Upper lobe of right lung (tissue), 1 donor: ENCODE results near the gene GLP1R. TPM values are rescaled to one million over a fixed set of nuclear protein-coding genes. Genes with fewer than 3 reads are reported as not detected.

ENCODE experiments used
- ATAC-seq: fragments of 200-7000 bp; cut with Tn5 transposase; one replicate; pipeline ENCODE4 v1.9.1; 2020; ENCODE audit warnings: mild to moderate bottlenecking, moderate library complexity
- DNase-seq: peaks from one replicate; pipeline ENCODE4 v3.0.0-alpha.2; 2020
- H3K27ac ChIP-seq: fragments of 200-600 bp; one replicate; pipeline ENCODE4 v1.8.0; 2022
- H3K27me3 ChIP-seq: fragments of 200-600 bp; one replicate; pipeline ENCODE4 v1.8.0; 2022; ENCODE audit warnings: mild to moderate bottlenecking
- H3K36me3 ChIP-seq: fragments of 200-600 bp; one replicate; pipeline ENCODE4 v1.8.0; 2022
- H3K4me1 ChIP-seq: fragments of 200-600 bp; one replicate; pipeline ENCODE4 v1.8.0; 2022
- H3K4me3 ChIP-seq: fragments of 200-600 bp; one replicate; pipeline ENCODE4 v1.8.0; 2022; ENCODE audit warnings: mild to moderate bottlenecking
- H3K9me3 ChIP-seq: fragments of 200-600 bp; one replicate; pipeline ENCODE4 v1.8.0; 2022
- CTCF ChIP-seq: fragments of 200-600 bp; IDR thresholded peaks from one replicate; pipeline ENCODE4 v1.8.0; 2022; ENCODE audit warnings: antibody characterized with exemption
- intact Hi-C: fragments of 100-400 bp; cut with DNase I; formaldehyde crosslinking; loops from one replicate; pipeline ENCODE4 v1.11.0; 2022
- total RNA-seq: library from RNA; stranded (reverse); fragmentation: NEBNext Ultra II Directional; extraction: Animal tissue kit (Norgen Biotek cat#: 25700); gene quantifications from one replicate; pipeline ENCODE4 v1.2.1, GENCODE V29; 2021
- donor health status: DM: no; HTN: yes; CAD: no; lungs with severe emphysema.

Gene GLP1R
- total RNA-seq, 1 donor from 2014 or later, result not detected

- DNase-seq, result no peak
- H3K9me3 ChIP-seq, result no peaks in the 10 kb centered on the region
- H3K27ac ChIP-seq, result no peak overlapping the region
- H3K27me3 ChIP-seq, result no peaks in the 10 kb centered on the region
- H3K36me3 ChIP-seq, result peaks cover 6% of the 10 kb centered on the region
- no peak for TF ChIP-seq CTCF
- no peaks in the 10 kb centered on the region for H3K4me1 ChIP-seq
- intact Hi-C loops, result no loop called here
- peak; percentile 76 for ATAC-seq
- no peak overlapping the region for H3K4me3 ChIP-seq
These were observed 55.9 kb downstream of the GLP1R start for GRCh38 chr6:39104528-39104927.

- peaks cover 11% of the 10 kb centered on the region for H3K36me3 ChIP-seq
- TF ChIP-seq CTCF, result no peak
- no peak overlapping the region for H3K4me3 ChIP-seq
- DNase-seq, result no peak
- H3K4me1 ChIP-seq, result no peaks in the 10 kb centered on the region
- intact Hi-C loops, result no loop called here
- no peaks in the 10 kb centered on the region for H3K9me3 ChIP-seq
- no peak for ATAC-seq
- no peaks in the 10 kb centered on the region for H3K27me3 ChIP-seq
- H3K27ac ChIP-seq, result no peak overlapping the region
These were observed 58.5 kb downstream of the GLP1R start for GRCh38 chr6:39107034-39107433.

- Histone ChIP-seq H3K4me1 (no peaks in the 10 kb centered on the region), H3K4me3 (no peak overlapping the region), H3K9me3 (no peaks in the 10 kb centered on the region), H3K36me3 (peaks cover 11% of the 10 kb centered on the region), H3K27ac (no peak overlapping the region), H3K27me3 (no peaks in the 10 kb centered on the region)
- DNase-seq (no peak), ATAC-seq (no peak)
- no peak for TF ChIP-seq CTCF
- intact Hi-C loops, result no loop called here
These were observed 59.1 kb downstream of the GLP1R start for GRCh38 chr6:39107641-39108040.

- intact Hi-C loops, result no loop called here
- no peak for TF ChIP-seq CTCF
- H3K9me3 ChIP-seq, result no peaks in the 10 kb centered on the region
- H3K27me3 ChIP-seq, result no peaks in the 10 kb centered on the region
- no peak overlapping the region for H3K4me3 ChIP-seq
- H3K36me3 ChIP-seq, result peaks cover 11% of the 10 kb centered on the region
- no peaks in the 10 kb centered on the region for H3K4me1 ChIP-seq
- ATAC-seq (no peak), DNase-seq (no peak)
- H3K27ac ChIP-seq, result no peak overlapping the region
These were observed 59.7 kb downstream of the GLP1R start for GRCh38 chr6:39108041-39108839.

- no peaks in the 10 kb centered on the region for H3K9me3 ChIP-seq
- H3K4me3 ChIP-seq, result no peak overlapping the region
- intact Hi-C loops, result no loop called here
- H3K27me3 ChIP-seq, result no peaks in the 10 kb centered on the region
- peaks cover 8% of the 10 kb centered on the region for H3K4me1 ChIP-seq
- DNase-seq, result no peak
- TF ChIP-seq CTCF, result no peak
- no peak for ATAC-seq
- H3K27ac ChIP-seq, result no peak overlapping the region
- peaks cover 11% of the 10 kb centered on the region for H3K36me3 ChIP-seq
These were observed 62.7 kb downstream of the GLP1R start for GRCh38 chr6:39111280-39111679.

GRCh38 chr6:39113788-39114187 is 65.2 kb downstream of the GLP1R start:
- peaks cover 11% of the 10 kb centered on the region for H3K36me3 ChIP-seq
- H3K9me3 ChIP-seq, result no peaks in the 10 kb centered on the region
- H3K4me3 ChIP-seq, result peak overlapping the region; percentile 76
- ATAC-seq (no peak), DNase-seq (no peak)
- intact Hi-C loops, result no loop called here
- peaks cover 8% of the 10 kb centered on the region for H3K4me1 ChIP-seq
- TF ChIP-seq CTCF, result no peak
- peak overlapping the region; percentile 97 for H3K27ac ChIP-seq
- H3K27me3 ChIP-seq, result no peaks in the 10 kb centered on the region
